Dendritic cell treated with granulocyte-macrophage colony-stimulating factor and Interleukin-4, amounts not matched to agents 40 ng/mL and 50 ng/mL, for 4 days (primary cell): ENCODE measurements around the gene UBQLN4.

ENCODE experiments used
- H3K27ac Mint-ChIP-seq: one replicate; pipeline ENCODE4 v1.8.0; 2022; ENCODE audit warnings: mild to moderate bottlenecking, mixed read lengths
- H3K27me3 Mint-ChIP-seq: one replicate; pipeline ENCODE4 v1.8.0; 2022; ENCODE audit warnings: mild to moderate bottlenecking, mixed read lengths
- H3K36me3 Mint-ChIP-seq: one replicate; pipeline ENCODE4 v1.8.0; 2022; ENCODE audit warnings: low read depth, mixed read lengths
- H3K4me1 Mint-ChIP-seq: one replicate; pipeline ENCODE4 v1.8.0; 2022; ENCODE audit warnings: low read depth, mixed read lengths
- H3K4me3 Mint-ChIP-seq: one replicate; pipeline ENCODE4 v1.8.0; 2022; ENCODE audit warnings: mild to moderate bottlenecking, moderate library complexity, mixed read lengths
- H3K9me3 Mint-ChIP-seq: one replicate; pipeline ENCODE4 v1.8.0; 2022; ENCODE audit warnings: mixed read lengths
- intact Hi-C: fragments of 100-400 bp; cut with micrococcal nuclease; formaldehyde crosslinking; loops from one replicate; pipeline ENCODE4 v1.15.0; 2022

The UBQLN4 gene

DNA sequence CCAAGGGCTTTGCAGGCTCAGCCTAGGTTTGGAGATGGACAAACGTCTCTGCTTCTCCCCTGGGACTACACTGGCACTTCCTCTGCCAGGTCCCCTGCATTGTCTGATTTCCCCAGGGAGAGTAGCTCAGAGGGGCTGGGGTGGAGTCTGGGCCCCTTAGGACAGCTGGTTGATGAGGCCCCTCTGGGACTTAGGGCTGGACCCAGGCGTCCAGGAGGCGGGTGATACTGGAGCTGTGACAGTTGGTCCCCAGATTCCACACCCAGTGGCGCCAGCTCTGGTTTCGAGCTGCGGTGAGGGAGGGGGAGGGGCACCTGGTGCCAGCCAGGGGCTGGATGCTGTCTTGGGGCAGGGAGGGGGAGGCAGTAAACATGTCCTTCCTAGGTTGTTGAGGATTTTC, 36.1 kb upstream of the UBQLN4 start:
- intact Hi-C loops: loop anchor here (1.0 to 5.0 kb wide), 3 partner anchors 35 to 138 kb away; partner anchors contain the start of gene LAMTOR2
- peak overlapping the region; percentile 78 for H3K27ac Mint-ChIP-seq
- peaks cover 78% of the 10 kb centered on the region for H3K36me3 Mint-ChIP-seq
- peak overlapping the region; percentile 21 for H3K4me3 Mint-ChIP-seq
- H3K9me3 Mint-ChIP-seq: no peaks in the 10 kb centered on the region
- H3K27me3 Mint-ChIP-seq: peaks cover 63% of the 10 kb centered on the region
- H3K4me1 Mint-ChIP-seq: peaks cover 59% of the 10 kb centered on the region

DNA sequence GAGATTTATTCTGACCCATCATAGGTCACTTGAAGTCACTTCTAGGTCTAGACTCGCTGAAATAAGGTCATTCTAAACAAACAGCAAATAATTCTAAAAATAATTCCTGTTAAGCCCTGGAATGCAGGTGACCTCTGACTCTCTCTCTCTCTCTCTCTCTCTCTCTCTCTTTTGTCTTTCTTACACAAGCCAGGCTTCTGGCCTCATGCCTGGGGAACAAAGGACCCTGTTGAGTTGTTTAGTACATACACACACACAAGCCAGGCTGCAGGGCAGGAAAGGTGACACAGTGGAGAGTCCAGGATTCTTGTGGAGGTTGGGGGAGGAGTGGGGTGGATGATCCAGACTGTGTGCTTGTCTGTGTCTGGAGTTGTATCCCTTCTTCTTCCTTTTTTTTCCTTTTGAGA, 32.7 kb upstream of the UBQLN4 start:
- Mint-ChIP-seq H3K4me1 (peaks cover 64% of the 10 kb centered on the region), H3K4me3 (no peak overlapping the region), H3K27ac (no peak overlapping the region), H3K36me3 (peaks cover 64% of the 10 kb centered on the region), H3K27me3 (peaks cover 46% of the 10 kb centered on the region), H3K9me3 (no peaks in the 10 kb centered on the region)
- intact Hi-C loops: no loop called here

DNA sequence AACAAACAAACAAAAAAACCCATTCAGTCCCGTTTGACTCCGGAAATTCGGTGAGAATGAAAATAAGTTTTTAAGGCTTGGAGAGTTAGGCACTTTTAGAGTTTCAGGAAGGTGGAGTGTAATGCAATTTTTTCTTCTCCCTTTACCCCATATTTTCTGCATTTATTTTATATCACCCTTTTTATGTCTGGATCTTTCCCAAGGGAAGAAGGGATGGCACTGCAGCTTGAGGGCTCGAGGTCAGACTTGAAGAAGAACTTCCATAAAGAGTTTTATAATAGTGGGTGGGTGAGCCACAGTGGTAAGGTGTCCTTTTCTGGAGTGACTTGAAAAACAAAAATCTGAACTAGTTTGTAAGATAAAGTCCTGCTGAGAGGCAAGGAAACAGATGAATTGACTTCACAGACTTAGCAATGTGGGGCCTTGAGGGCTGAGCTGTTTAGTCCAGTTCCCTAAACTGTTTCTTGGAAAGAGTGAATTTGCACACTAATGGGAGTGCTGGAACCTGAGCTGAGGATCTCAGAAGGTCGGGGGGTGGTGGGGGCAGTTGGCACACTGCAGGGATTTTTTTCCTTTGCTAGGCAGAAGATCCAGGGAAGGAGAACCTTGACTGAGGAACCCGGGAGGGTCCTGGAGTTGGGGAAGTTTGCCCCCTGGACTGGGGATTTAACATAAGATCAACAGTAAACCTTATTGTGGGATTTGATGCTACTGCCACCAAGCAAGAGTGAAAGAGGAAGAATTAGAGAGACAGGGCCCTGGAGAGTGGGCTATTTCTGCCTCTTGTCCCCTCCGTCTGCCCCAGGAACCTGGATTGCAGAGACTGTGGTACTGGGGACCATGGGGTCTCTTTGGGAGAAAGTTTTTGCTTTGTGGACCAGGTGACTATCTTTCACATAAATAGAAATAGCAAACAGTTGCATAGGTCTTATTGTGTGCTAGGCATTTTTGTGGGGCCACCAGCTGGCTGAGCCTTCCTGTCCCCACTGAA, 30.5 kb upstream of the UBQLN4 start:
- Mint-ChIP-seq H3K27ac (peak overlapping the region; percentile 94), H3K4me1 (peaks cover 47% of the 10 kb centered on the region), H3K9me3 (no peaks in the 10 kb centered on the region), H3K27me3 (peaks cover 67% of the 10 kb centered on the region), H3K4me3 (peak overlapping the region; percentile 96), H3K36me3 (peaks cover 54% of the 10 kb centered on the region)
- intact Hi-C loops: loop anchor here (2.0 to 5.0 kb wide), 2 partner anchors 29 to 107 kb away; partner anchors contain the start of genes ARHGEF2 and LAMTOR2

DNA sequence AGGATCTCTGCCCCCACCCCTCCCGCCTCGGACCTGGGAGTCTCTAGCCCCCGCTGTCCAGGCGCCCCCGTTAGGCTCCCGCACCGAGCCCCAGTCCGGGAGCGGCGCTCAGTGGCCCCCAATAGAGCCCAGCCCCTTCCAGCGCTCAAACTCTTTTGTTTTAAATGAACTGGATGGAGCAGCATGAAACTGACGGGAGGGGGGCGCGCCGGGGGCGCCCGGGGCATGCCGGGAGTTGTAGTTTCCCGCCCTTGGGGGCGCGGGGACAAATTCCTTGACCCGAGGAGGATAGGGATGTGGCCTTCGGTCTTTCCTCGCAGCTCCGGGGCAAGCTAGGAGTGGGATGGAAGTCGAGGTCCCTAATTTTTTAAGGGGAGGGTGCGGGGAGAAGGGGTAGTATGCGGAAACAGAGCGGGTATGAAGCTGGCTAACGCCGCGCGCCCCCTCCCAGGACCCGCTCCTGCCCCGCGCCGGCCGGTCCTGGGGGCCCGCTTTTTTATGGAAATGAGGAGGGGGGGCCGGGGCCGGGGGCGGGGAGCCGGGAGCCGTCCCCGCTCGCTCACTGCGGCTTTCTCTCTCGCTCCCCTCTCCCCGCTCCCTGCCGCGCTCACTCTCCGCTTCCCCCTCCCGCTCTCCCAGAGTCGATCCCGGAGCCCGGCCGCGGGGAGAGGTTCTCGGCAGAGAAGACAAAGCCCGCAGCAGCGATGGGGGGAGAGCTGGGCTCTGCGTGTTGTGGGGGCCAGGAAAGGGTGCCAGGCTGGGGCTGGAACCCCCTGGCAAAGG, 28.9 kb upstream of the UBQLN4 start, which contains the start of gene MEX3A:
Gene MEX3A (minus strand): TSS at position 157 of the 783 bp plus-strand sequence. CDS start 467 bp downstream, outside the sequence.
- Mint-ChIP-seq H3K36me3 (peaks cover 48% of the 10 kb centered on the region), H3K4me1 (peaks cover 46% of the 10 kb centered on the region), H3K27ac (peak within 1 kb of the TSS; percentile 94), H3K9me3 (no peaks in the 10 kb centered on the region), H3K27me3 (peaks cover 77% of the 10 kb centered on the region), H3K4me3 (peak within 1 kb of the TSS; percentile 96)
- intact Hi-C loops: loop anchor here (2.0 to 5.0 kb wide), 2 partner anchors 28 to 105 kb away; partner anchors contain the start of genes ARHGEF2 and LAMTOR2

DNA sequence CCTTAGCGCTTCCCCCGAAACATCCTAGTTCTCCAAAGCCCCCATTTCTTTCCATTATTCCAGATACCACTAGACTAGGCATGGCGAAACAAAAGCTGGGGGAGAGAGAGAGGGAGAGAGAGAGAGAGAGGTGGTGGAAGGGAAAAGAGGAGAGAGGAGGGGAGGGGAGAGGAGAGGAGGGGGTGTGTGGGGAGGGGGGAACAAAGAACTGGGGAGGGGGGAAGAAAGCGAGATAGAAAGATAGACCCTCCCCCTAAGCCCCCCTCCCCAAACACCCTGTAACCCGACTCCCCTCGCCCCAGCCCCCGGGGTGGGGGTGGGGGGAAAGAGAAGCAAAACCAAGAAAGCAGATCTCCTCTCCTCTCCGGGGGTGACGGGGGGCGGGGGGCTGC, 28.3 kb upstream of the UBQLN4 start:
- peaks cover 42% of the 10 kb centered on the region for H3K36me3 Mint-ChIP-seq
- peak overlapping the region; percentile 94 for H3K27ac Mint-ChIP-seq
- peak overlapping the region; percentile 96 for H3K4me3 Mint-ChIP-seq
- H3K27me3 Mint-ChIP-seq: peaks cover 77% of the 10 kb centered on the region
- H3K9me3 Mint-ChIP-seq: no peaks in the 10 kb centered on the region
- intact Hi-C loops: loop anchor here (2.0 to 5.0 kb wide), 2 partner anchors 27 to 105 kb away; partner anchors contain the start of genes ARHGEF2 and LAMTOR2
- H3K4me1 Mint-ChIP-seq: peaks cover 41% of the 10 kb centered on the region

DNA sequence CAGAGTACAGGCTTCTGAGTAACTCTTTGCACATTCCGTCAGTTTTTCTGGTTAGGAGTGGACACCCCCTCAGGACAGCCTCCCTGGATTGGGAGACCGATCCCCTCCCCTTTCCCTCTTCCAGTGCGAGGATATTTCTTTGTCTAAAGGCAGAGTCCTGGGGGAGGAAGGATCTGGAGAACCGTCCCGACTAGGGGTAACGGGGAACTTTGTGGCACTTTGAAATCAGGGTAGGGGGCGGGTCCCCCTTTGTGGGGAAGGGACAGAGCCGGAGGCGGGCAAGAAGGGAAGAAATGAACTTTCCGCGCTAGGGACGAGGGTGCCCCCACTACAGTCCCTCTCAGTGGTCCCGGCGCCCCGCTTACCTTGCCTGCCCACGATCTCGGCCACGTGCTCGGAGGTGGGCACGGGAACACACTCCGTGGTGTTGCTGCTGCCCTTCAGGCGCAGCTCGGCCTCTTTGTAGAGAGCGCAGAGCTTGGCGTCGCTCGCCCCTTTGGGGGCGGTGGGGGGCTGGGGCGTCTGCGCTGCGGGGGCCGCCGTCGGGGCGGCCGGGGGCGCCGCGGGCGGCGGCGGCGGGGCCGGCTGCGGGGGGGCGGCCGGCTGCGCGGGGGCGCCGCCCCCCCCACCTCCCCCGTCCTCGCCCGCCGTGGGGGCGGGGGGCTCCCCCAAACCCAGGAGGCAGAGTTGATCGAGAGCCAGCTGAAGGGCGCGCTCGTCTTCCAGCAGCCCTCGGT, 27.8 kb upstream of the UBQLN4 start:
- no peak overlapping the region for H3K27ac Mint-ChIP-seq

DNA sequence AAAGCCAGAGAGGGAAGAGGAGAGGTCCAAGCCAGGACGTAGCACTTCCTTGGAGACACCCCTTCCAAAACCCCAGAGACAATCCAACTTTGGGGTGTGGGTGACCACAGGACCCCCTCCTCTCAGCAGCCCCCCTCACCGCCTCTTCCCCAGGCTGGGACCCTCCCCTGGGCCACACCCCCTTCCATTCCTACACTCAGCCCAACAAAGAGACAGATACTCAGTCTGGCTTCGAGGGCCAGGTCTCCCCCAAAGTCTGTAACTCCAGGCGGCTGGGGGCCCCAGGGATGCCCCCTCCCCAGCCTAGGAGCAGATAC, 27.2 kb upstream of the UBQLN4 start:
- H3K27ac Mint-ChIP-seq: no peak overlapping the region
- intact Hi-C loops: loop anchor here (5.0 kb wide), 1 partner anchor 104 kb away; the partner anchor contains the start of gene ARHGEF2
- no peak overlapping the region for H3K4me3 Mint-ChIP-seq
- peaks cover 77% of the 10 kb centered on the region for H3K27me3 Mint-ChIP-seq
- peaks cover 43% of the 10 kb centered on the region for H3K4me1 Mint-ChIP-seq
- H3K36me3 Mint-ChIP-seq: peaks cover 31% of the 10 kb centered on the region
- no peaks in the 10 kb centered on the region for H3K9me3 Mint-ChIP-seq

More for the DNA sequence above, 27.8 kb upstream of the UBQLN4 start:
- Mint-ChIP-seq H3K4me1 (peaks cover 41% of the 10 kb centered on the region), H3K9me3 (no peaks in the 10 kb centered on the region), H3K4me3 (peak overlapping the region; percentile 96), H3K36me3 (peaks cover 37% of the 10 kb centered on the region), H3K27me3 (peaks cover 77% of the 10 kb centered on the region)
- intact Hi-C loops: loop anchor here (5.0 kb wide), 1 partner anchor 104 kb away; the partner anchor contains the start of gene ARHGEF2

DNA sequence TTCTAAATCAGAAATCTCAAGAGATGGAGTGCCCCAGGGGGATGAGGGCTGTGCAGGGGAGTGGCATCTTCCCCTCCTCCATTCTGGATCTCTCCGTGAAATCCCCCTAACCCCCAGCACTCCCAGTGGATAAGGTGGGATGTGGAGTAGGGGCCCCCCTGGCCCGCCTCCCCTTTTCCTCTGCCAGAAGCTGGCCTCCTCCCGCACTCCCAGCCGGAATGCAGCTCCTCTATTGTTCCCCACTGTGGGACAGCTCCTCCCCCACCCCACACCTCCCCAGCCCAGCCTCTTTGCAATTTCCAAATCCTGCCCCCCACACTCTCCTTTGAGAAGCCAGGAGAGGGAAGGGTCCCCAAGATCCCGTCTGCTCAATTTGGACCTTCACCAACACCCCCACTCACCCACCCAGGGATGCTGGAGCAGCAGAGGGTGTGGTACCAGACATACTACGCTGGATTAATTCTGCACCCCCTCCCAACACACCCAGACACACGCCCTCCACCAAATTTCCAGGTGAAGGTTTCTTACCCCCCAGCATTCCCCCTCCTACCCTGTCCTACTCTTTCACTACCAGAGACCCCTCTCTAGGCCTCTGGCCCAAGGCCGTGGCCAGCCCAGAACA, 26.8 kb upstream of the UBQLN4 start:
- Mint-ChIP-seq H3K27ac (no peak overlapping the region), H3K27me3 (peaks cover 77% of the 10 kb centered on the region), H3K9me3 (no peaks in the 10 kb centered on the region), H3K4me1 (peaks cover 45% of the 10 kb centered on the region), H3K4me3 (no peak overlapping the region), H3K36me3 (peaks cover 27% of the 10 kb centered on the region)
- intact Hi-C loops: loop anchor here (5.0 kb wide), 1 partner anchor 103 kb away; the partner anchor contains the start of gene ARHGEF2

DNA sequence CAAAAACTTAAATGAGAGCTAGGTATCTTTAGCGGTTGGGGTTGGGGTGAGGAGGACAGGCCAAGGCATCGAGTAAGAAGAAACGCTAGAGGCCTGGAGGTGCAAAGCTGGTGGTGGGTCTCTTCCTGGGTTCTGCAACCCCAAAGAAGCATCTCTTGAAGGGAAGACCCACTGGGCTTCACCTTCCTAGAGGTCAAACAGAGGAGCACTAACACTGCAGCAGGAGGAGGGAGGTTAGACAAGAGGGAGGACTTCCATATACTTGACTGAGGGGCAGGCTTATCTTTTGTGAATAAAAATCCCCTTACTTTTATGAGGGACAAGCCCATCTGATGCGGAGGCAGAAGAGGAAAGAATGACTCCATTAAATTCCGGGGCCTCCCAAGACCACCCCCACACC, 26.2 kb upstream of the UBQLN4 start:
- no peaks in the 10 kb centered on the region for H3K9me3 Mint-ChIP-seq
- H3K4me3 Mint-ChIP-seq: no peak overlapping the region
- peaks cover 21% of the 10 kb centered on the region for H3K36me3 Mint-ChIP-seq
- H3K27me3 Mint-ChIP-seq: peaks cover 76% of the 10 kb centered on the region
- intact Hi-C loops: loop anchor here (5.0 kb wide), 1 partner anchor 102 kb away; the partner anchor contains the start of gene ARHGEF2
- H3K27ac Mint-ChIP-seq: no peak overlapping the region
- peaks cover 43% of the 10 kb centered on the region for H3K4me1 Mint-ChIP-seq

DNA sequence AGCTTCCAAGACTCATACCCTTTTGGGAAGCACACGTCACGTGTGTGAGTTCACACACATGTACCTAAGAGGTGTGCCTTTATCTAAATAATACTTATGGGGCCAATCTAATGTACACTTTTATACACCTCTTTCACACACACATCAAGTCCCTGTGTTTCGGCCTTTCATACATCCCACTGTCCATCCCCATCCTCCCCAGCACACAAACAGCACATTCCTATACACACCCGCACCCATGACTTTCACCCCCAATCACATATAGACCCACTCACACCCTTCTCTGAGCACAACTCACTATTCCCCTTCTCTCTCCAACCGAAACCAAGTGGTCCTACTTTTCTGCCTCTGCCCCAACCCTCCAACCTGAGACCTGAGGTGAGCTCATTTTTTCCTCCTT, 25.1 kb upstream of the UBQLN4 start:
- Mint-ChIP-seq H3K27me3 (peaks cover 80% of the 10 kb centered on the region), H3K4me1 (peaks cover 35% of the 10 kb centered on the region), H3K27ac (no peak overlapping the region), H3K36me3 (peaks cover 15% of the 10 kb centered on the region), H3K4me3 (no peak overlapping the region), H3K9me3 (no peaks in the 10 kb centered on the region)
- intact Hi-C loops: no loop called here

DNA sequence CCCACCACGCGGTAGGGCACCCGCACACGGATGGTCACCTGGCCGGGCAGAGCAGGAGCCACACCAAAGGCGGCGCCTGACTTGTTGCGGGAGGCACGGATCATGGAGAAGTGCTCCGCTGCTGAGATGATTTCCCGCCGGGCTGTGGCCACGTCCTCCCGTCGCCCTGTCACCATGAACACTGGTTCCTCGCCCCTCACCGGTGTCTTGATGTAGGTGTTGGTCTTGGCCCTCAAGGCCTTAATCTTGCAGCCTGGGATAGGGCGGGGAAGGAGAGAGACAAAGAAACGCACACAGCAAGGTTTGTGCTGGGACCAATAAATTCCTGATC, 23.8 kb upstream of the UBQLN4 start:
- Mint-ChIP-seq H3K36me3 (peaks cover 3% of the 10 kb centered on the region), H3K4me1 (peaks cover 26% of the 10 kb centered on the region), H3K4me3 (no peak overlapping the region), H3K27ac (no peak overlapping the region), H3K9me3 (no peaks in the 10 kb centered on the region), H3K27me3 (peaks cover 85% of the 10 kb centered on the region)
- intact Hi-C loops: no loop called here

DNA sequence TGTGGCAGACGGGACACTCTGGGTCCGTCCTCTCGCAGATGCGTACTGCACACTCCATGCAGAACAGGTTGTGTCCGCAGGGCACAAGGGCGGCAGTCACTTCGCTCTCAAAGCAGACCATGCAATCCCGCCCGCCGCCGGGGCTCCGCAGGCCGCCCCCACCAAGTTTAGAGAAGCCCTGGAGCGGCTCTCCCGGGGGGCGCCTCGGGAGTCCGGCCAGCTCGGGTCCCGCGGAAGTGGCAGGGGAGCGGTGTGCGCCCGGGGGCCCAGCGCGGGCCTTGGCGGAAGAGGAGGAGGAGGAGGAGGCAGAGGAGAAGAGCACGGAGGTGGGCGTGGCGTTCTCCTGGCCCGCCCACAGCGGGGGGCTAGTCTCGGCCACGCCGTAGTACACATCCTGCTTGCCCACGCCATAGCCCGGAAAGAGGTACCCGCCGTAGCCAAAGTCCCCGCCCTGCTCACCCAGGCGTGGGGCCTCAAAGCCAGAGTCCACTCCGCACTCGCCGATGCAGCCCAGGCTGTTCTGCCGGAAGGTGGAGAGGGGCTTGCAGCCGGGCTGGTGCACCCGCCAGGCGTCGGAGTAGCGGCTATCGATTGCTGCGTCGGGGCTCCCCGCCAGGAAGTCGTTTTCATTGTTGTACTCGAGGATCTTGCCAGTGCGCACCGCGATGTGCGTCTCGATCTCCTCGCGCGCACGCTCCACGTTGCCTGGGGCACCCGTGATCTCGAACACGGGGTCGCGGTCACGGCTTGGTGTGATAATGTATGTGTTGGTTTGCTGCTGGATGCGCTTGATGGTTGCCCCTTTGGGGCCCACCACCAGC, 23.2 kb upstream of the UBQLN4 start:
- Mint-ChIP-seq H3K4me3 (peak overlapping the region; percentile 55), H3K27me3 (peaks cover 86% of the 10 kb centered on the region)
- intact Hi-C loops: no loop called here

More for the DNA sequence above, 23.2 kb upstream of the UBQLN4 start:
- H3K9me3 Mint-ChIP-seq: no peaks in the 10 kb centered on the region
- H3K27ac Mint-ChIP-seq: no peak overlapping the region
- peaks cover 26% of the 10 kb centered on the region for H3K4me1 Mint-ChIP-seq
- H3K36me3 Mint-ChIP-seq: no peaks in the 10 kb centered on the region
